ENCODE results near the gene STX16. TPM values are rescaled to one million over a fixed set of nuclear protein-coding genes. Genes with fewer than 3 reads are reported as not detected.

The STX16 gene
- polyA plus RNA-seq, 3 donors, result 15.6 to 165 (median 27.4) TPM

- H3K4me3 ChIP-seq (replicated peaks in 1 of 3; ENCODE audit: low read depth in 2 of 3, low read length in 3 of 3), result no peak overlapping the region
- H3K27me3 Mint-ChIP-seq (ENCODE audit: low read depth in 3 of 3), result peaks cover 19 to 23% (median 20%) of the 10 kb centered on the region in 3 donors
- peak overlapping the region in 1 of 2 donors; percentile 22 for H3K4me3 Mint-ChIP-seq
- H3K79me2 ChIP-seq (ENCODE audit: insufficient read depth, low read length), result peaks cover 7% of the 10 kb centered on the region
- no peak overlapping the region for H3K9ac ChIP-seq (ENCODE audit: insufficient read depth, low read length, poor library complexity, severe bottlenecking)
- peaks cover 10 to 27% of the 10 kb centered on the region in 2 donors for H3K4me1 ChIP-seq (ENCODE audit: control insufficient read depth in 1 of 2, insufficient read depth in 2 of 2, low read length in 2 of 2)
- peaks cover 11% of the 10 kb centered on the region for H3K4me1 Mint-ChIP-seq
- no peaks in the 10 kb centered on the region for H3K36me3 ChIP-seq (replicated peaks in 1 of 2; ENCODE audit: control insufficient read depth in 1 of 2, insufficient read depth in 2 of 2, low read length in 2 of 2)
- H2AFZ ChIP-seq (ENCODE audit: insufficient read depth, low read depth, low read length, poor library complexity, severe bottlenecking), result no peak overlapping the region
- no peak overlapping the region for H3K4me2 ChIP-seq (replicated peaks; ENCODE audit: extremely low read depth, low read length, poor library complexity, severe bottlenecking)
- no peak for DNase-seq
- peaks cover 0 to 2% of the 10 kb centered on the region in 2 donors for H3K36me3 Mint-ChIP-seq
- TF ChIP-seq CTCF (IDR thresholded peaks at IDR 0.05), result no peak
- intact Hi-C loops (cut with micrococcal nuclease), result loop anchor here (10.0 kb wide), 2 partner anchors 208 to 412 kb away; partner anchors contain the start of genes GNAS (in 1 of the 2) and GNAS-AS1 (in 1 of the 2)
- H3K9me3 ChIP-seq (replicated peaks in 1 of 2; ENCODE audit: control insufficient read depth in 1 of 2, insufficient read depth in 1 of 2, low read length in 2 of 2), result no peaks in the 10 kb centered on the region
- WGBS (ENCODE audit: insufficient coverage), result 91% methylated on average over 4 of the region's 4 CpGs
- no peak overlapping the region for H3K27ac ChIP-seq (ENCODE audit: low read depth in 1 of 2, low read length in 2 of 2)
- peaks cover 0 to 6% (median 0%) of the 10 kb centered on the region in 7 donors for H3K9me3 Mint-ChIP-seq
- no peak overlapping the region for H3K27ac Mint-ChIP-seq
- no peaks in the 10 kb centered on the region for H4K20me1 ChIP-seq (ENCODE audit: insufficient read depth, low read length)
- H3K27me3 ChIP-seq (ENCODE audit: control insufficient read depth in 2 of 2, insufficient read depth in 2 of 2, low read length in 2 of 2), result peaks cover 3 to 20% of the 10 kb centered on the region in 2 donors
Observed at GRCh38 chr20:58646703-58647102, 4.4 kb upstream of the STX16 start.

- Histone ChIP-seq H4K20me1 (ENCODE audit: insufficient read depth, low read length) (no peaks in the 10 kb centered on the region), H3K4me3 (replicated peaks in 1 of 3; ENCODE audit: low read depth in 2 of 3, low read length in 3 of 3) (no peak overlapping the region), H3K27ac (ENCODE audit: low read depth in 1 of 2, low read length in 2 of 2) (no peak overlapping the region), H3K9ac (ENCODE audit: insufficient read depth, low read length, poor library complexity, severe bottlenecking) (no peak overlapping the region), H3K4me1 (ENCODE audit: control insufficient read depth in 1 of 2, insufficient read depth in 2 of 2, low read length in 2 of 2) (peaks cover 11 to 30% of the 10 kb centered on the region in 2 donors), H3K27me3 (ENCODE audit: control insufficient read depth in 2 of 2, insufficient read depth in 2 of 2, low read length in 2 of 2) (peaks cover 3 to 20% of the 10 kb centered on the region in 2 donors), H3K9me3 (replicated peaks in 1 of 2; ENCODE audit: control insufficient read depth in 1 of 2, insufficient read depth in 1 of 2, low read length in 2 of 2) (no peaks in the 10 kb centered on the region), H3K36me3 (replicated peaks in 1 of 2; ENCODE audit: control insufficient read depth in 1 of 2, insufficient read depth in 2 of 2, low read length in 2 of 2) (no peaks in the 10 kb centered on the region), H2AFZ (ENCODE audit: insufficient read depth, low read depth, low read length, poor library complexity, severe bottlenecking) (no peak overlapping the region), H3K79me2 (ENCODE audit: insufficient read depth, low read length) (peaks cover 10% of the 10 kb centered on the region), H3K4me2 (replicated peaks; ENCODE audit: extremely low read depth, low read length, poor library complexity, severe bottlenecking) (no peak overlapping the region)
- Mint-ChIP-seq H3K9me3 (peaks cover 0 to 6% (median 0%) of the 10 kb centered on the region in 7 donors), H3K36me3 (peaks cover 0 to 2% of the 10 kb centered on the region in 2 donors), H3K27ac (no peak overlapping the region), H3K4me3 (no peak overlapping the region), H3K4me1 (peaks cover 11% of the 10 kb centered on the region), H3K27me3 (ENCODE audit: low read depth in 3 of 3) (peaks cover 19 to 23% (median 20%) of the 10 kb centered on the region in 3 donors)
- DNase-seq, result peak in 1 of 3 donors; percentile 23
- 72% methylated on average over 3 of the region's 7 CpGs for WGBS (ENCODE audit: insufficient coverage)
- intact Hi-C loops (cut with micrococcal nuclease), result loop anchor here (10.0 kb wide), 2 partner anchors 208 to 412 kb away; partner anchors contain the start of genes GNAS (in 1 of the 2) and GNAS-AS1 (in 1 of the 2)
- peak; percentile 18 for TF ChIP-seq CTCF (IDR thresholded peaks at IDR 0.05)
Observed at GRCh38 chr20:58647162-58647795, 3.8 kb upstream of the STX16 start.

Measured in CD14-positive monocyte (primary cell).